OCI-LY1 (cell line): Measurements from ENCODE around the gene LIPG.

Experiments
- H2AFZ ChIP-seq: fragments of 200-600 bp; sonication (generic), shearing (Covaris generic); 2 replicates; pipeline ENCODE4 v1.6.0; 2014; ENCODE audit warnings: antibody characterized with exemption, mild to moderate bottlenecking, low read length
- H3F3A ChIP-seq: fragments of 200-600 bp; sonication (generic), shearing (Covaris generic); 2 replicates; pipeline ENCODE4 v1.6.0; 2014; ENCODE audit warnings: mild to moderate bottlenecking, antibody characterized with exemption, low read length, moderate library complexity; ENCODE audit not compliant: insufficient read depth
- H3K27ac ChIP-seq: fragments of 200-600 bp; sonication (generic); 2 replicates; pipeline ENCODE4 v1.5.1; 2014; ENCODE audit warnings: low read length, mixed run types, mild to moderate bottlenecking, low read depth; ENCODE audit not compliant: poor library complexity, severe bottlenecking
- H3K27me3 ChIP-seq: fragments of 200-600 bp; sonication (generic); 2 replicates; pipeline ENCODE4 v1.6.0; 2014; ENCODE audit warnings: antibody characterized with exemption, mild to moderate bottlenecking, low read length, moderate library complexity; ENCODE audit not compliant: insufficient read depth
- H3K36me3 ChIP-seq: fragments of 200-600 bp; sonication (generic); 2 replicates; pipeline ENCODE4 v1.6.1; 2014; ENCODE audit warnings: mild to moderate bottlenecking, antibody characterized with exemption, low read length, moderate library complexity, mixed read lengths; ENCODE audit not compliant: insufficient read depth
- H3K4me1 ChIP-seq: fragments of 200-600 bp; sonication (generic); 2 replicates; pipeline ENCODE4 v1.5.1; 2014; ENCODE audit warnings: mild to moderate bottlenecking, low read length, moderate library complexity; ENCODE audit not compliant: insufficient read depth, severe bottlenecking
- H3K4me2 ChIP-seq: fragments of 200-600 bp; sonication (generic), shearing (Covaris generic); 2 replicates; pipeline ENCODE4 v1.6.1; 2014; ENCODE audit warnings: low read length
- H3K4me3 ChIP-seq: fragments of 200-600 bp; sonication (generic); 2 replicates; pipeline ENCODE4 v1.5.1; 2014; ENCODE audit warnings: low read length, low read depth, mild to moderate bottlenecking, mixed read lengths; ENCODE audit not compliant: poor library complexity, severe bottlenecking
- H3K79me2 ChIP-seq: fragments of 200-600 bp; shearing (Covaris generic); 2 replicates; pipeline ENCODE4 v1.6.1; 2016; ENCODE audit warnings: mixed run types, low read length, mixed read lengths; ENCODE audit not compliant: insufficient read depth
- H3K9ac ChIP-seq: fragments of 200-600 bp; sonication (generic), shearing (Covaris generic); 2 replicates; pipeline ENCODE4 v1.6.1; 2014; ENCODE audit warnings: mild to moderate bottlenecking, low read length, mixed read lengths
- H3K9me2 ChIP-seq: fragments of 200-600 bp; sonication (generic), shearing (Covaris generic); 2 replicates; pipeline ENCODE4 v1.6.1; 2014; ENCODE audit warnings: low read depth, mild to moderate bottlenecking, low read length, mixed read lengths
- H3K9me3 ChIP-seq: fragments of 200-600 bp; shearing (Covaris generic); 2 replicates; pipeline ENCODE4 v1.6.1; 2014; ENCODE audit warnings: low read length, mixed read lengths
- H4K20me1 ChIP-seq: fragments of 200-600 bp; sonication (generic), shearing (Covaris generic); 2 replicates; pipeline ENCODE4 v1.6.0; 2016; ENCODE audit warnings: mild to moderate bottlenecking, low read length; ENCODE audit not compliant: insufficient read depth
- EZH2 ChIP-seq: fragments of 200-600 bp; sonication (generic), shearing (Covaris generic); IDR thresholded peaks from 2 replicates; pipeline ENCODE4 v1.8.0; 2017; ENCODE audit warnings: borderline replicate concordance, mixed run types, mild to moderate bottlenecking, antibody characterized with exemption, low read length, moderate library complexity, mixed read lengths
- TF ChIP-seq, protein P1 (sequence below): fragments of 200-600 bp; sonication (generic), shearing (Covaris generic); IDR thresholded peaks from 2 replicates; pipeline ENCODE4 v1.5.1; 2017; ENCODE audit warnings: mild to moderate bottlenecking, antibody characterized with exemption, low read length, moderate library complexity, mixed read lengths

LIPG gene

DNA sequence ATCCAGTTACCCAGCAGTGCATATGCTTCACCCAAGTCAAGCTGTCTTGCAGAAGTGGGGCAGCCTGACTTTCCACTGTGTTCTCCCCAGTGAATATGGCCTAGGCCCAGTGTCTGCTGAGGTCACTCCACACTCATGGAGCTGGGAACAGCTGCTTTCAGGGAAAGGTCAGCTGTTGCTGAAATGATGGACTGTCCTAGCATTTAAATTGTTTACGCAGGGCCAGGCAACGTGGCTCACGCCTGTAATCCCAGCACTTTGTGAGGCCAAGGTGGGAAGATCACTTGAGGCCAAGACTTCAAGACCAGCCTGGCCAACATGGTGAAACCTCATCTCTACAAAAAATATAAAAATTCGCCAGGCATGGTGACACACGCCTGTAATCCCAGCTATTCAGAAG is 86.5 kb downstream of the LIPG start:
- TF ChIP-seq, protein P1, sequence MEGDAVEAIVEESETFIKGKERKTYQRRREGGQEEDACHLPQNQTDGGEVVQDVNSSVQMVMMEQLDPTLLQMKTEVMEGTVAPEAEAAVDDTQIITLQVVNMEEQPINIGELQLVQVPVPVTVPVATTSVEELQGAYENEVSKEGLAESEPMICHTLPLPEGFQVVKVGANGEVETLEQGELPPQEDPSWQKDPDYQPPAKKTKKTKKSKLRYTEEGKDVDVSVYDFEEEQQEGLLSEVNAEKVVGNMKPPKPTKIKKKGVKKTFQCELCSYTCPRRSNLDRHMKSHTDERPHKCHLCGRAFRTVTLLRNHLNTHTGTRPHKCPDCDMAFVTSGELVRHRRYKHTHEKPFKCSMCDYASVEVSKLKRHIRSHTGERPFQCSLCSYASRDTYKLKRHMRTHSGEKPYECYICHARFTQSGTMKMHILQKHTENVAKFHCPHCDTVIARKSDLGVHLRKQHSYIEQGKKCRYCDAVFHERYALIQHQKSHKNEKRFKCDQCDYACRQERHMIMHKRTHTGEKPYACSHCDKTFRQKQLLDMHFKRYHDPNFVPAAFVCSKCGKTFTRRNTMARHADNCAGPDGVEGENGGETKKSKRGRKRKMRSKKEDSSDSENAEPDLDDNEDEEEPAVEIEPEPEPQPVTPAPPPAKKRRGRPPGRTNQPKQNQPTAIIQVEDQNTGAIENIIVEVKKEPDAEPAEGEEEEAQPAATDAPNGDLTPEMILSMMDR, result no peak
- TF ChIP-seq EZH2, result no peak
- no peaks in the 10 kb centered on the region for H3F3A ChIP-seq

More for the DNA sequence above, 86.5 kb downstream of the LIPG start:
- no peak overlapping the region for H3K27ac ChIP-seq
- no peaks in the 10 kb centered on the region for H4K20me1 ChIP-seq
- H3K9ac ChIP-seq, result no peak overlapping the region
- peaks cover 3% of the 10 kb centered on the region; the same call in 1 of the 2 replicates for H3K27me3 ChIP-seq
- no peaks in the 10 kb centered on the region for H3K4me1 ChIP-seq
- no peak overlapping the region for H3K4me3 ChIP-seq
- no peaks in the 10 kb centered on the region for H3K36me3 ChIP-seq
- H3K4me2 ChIP-seq, result no peak overlapping the region
- H2AFZ ChIP-seq, result no peak overlapping the region
- no peaks in the 10 kb centered on the region for H3K9me2 ChIP-seq
- H3K9me3 ChIP-seq, result no peaks in the 10 kb centered on the region
- H3K79me2 ChIP-seq, result no peaks in the 10 kb centered on the region
